Gastrocnemius medialis (tissue), 4 donors: ENCODE results near the gene ZNF239. TPM values are rescaled to one million over a fixed set of nuclear protein-coding genes. Genes with fewer than 3 reads are reported as not detected.
"Not testable (repeated sequence)": the region's sequence is repeated elsewhere in the genome, so short reads cannot be mapped to it uniquely, and the experiment has no call there.

Source experiments
- ATAC-seq, 2 donors: fragments of 150-250 bp; one replicate each; pipeline ENCODE4 v1.9.1; 2016
- DNase-seq, 2 donors: peaks; one replicate each; pipeline ENCODE4 v3.0.0-alpha.2; 2019
- H3K27ac ChIP-seq, 4 donors: fragments of 200-600 bp; sonication (generic); 1 replicate in 1 of 4; 2 replicates in 3 of 4; pipeline ENCODE4 v1.5.1; 2016 to 2018; ENCODE audit warnings: mild to moderate bottlenecking in 2 of 4, moderate library complexity in 1 of 4
- H3K27me3 ChIP-seq, 3 donors: fragments of 200-600 bp; sonication (generic) in 2 of 3; 1 replicate in 1 of 3; 2 replicates in 2 of 3; pipeline versions ENCODE4 v1.5.1 to v1.6.0; 2016 to 2019; ENCODE audit warnings: mild to moderate bottlenecking in 1 of 3, moderate library complexity in 1 of 3
- H3K36me3 ChIP-seq, 2 donors: fragments of 200-600 bp; sonication (generic) in 1 of 2; one replicate each; pipeline ENCODE4 v1.5.1; 2017 to 2018
- H3K4me1 ChIP-seq, 2 donors: fragments of 200-600 bp; sonication (generic) in 1 of 2; one replicate each; pipeline ENCODE4 v1.5.1; 2016 to 2017; ENCODE audit warnings: mild to moderate bottlenecking in 2 of 2
- H3K4me3 ChIP-seq, 4 donors: fragments of 200-600 bp; sonication (generic) in 3 of 4; 1 replicate in 1 of 4; 2 replicates in 3 of 4; pipeline ENCODE4 v1.5.1; 2016 to 2019; ENCODE audit warnings: mild to moderate bottlenecking in 2 of 4
- H3K9me3 ChIP-seq, 3 donors: fragments of 200-600 bp; sonication (generic) in 2 of 3; 1 replicate in 1 of 3; 2 replicates in 2 of 3; pipeline ENCODE4 v1.5.1; 2016 to 2019
- CTCF ChIP-seq, 5 experiments: fragments of 450-650 bp in 3 of 5; fragments of 200-600 bp in 2 of 5; sonication (generic) in 2 of 5; IDR thresholded peaks in 4 of 5; conservative IDR thresholded peaks in 1 of 5; 1 replicate in 4 of 5; 2 replicates in 1 of 5; pipeline ENCODE4 v1.5.1; 2016 to 2019; ENCODE audit warnings: antibody characterized with exemption in 5 of 5, mild to moderate bottlenecking in 3 of 5, moderate library complexity in 3 of 5
- POLR2A ChIP-seq, 2 donors: fragments of 450-650 bp; IDR thresholded peaks; one replicate each; pipeline ENCODE4 v1.6.1; 2017; ENCODE audit warnings: antibody characterized with exemption in 2 of 2, mild to moderate bottlenecking in 2 of 2, moderate library complexity in 2 of 2
- in situ Hi-C, 4 donors: fragments of 200-750 bp; cut with MboI; loops; one replicate each; pipeline versions ENCODE4 v1.15.0 to v1.8.0; 2017; ENCODE audit warnings: low sequenced_read_pairs in 4 of 4
- intact Hi-C: fragments of 100-400 bp; cut with DNase I; formaldehyde crosslinking; loops from one replicate; pipeline ENCODE4 v1.15.1; 2023; ENCODE audit warnings: low total_unique reads
- total RNA-seq, 4 donors: library from RNA; depleted of rRNA; stranded (reverse); fragments of >200 nt; gene quantifications; one replicate each; pipeline versions ENCODE4 v1.1.0 to v1.2.3, GENCODE V29; 2016

The ZNF239 gene
- total RNA-seq, 4 donors from 2014 or later = 2.0 to 4.3 (median 3.2) TPM

GRCh38 chr10:43605850-43606322 lies 31.5 kb upstream of the ZNF239 start:
- no peak for DNase-seq
- Histone ChIP-seq H3K4me1 (peaks cover 9 to 10% of the 10 kb centered on the region in 2 donors), H3K36me3 (peaks cover 0 to 23% of the 10 kb centered on the region in 2 donors), H3K27me3 (no peaks in the 10 kb centered on the region), H3K9me3 (no peaks in the 10 kb centered on the region), H3K4me3 (peak overlapping the region; percentile 80 to 100 (median 83)), H3K27ac (peak overlapping the region; percentile 75 to 92 (median 82))
- in situ Hi-C loops = no loop called here
- ATAC-seq = peak; percentile 10 to 56
- intact Hi-C loops = loop anchor here (1.0 to 2.0 kb wide), 2 partner anchors 32 to 43 kb away; partner anchors contain the start of genes ZNF239 and ZNF32
- TF ChIP-seq POLR2A (IDR thresholded peaks at IDR 0.05) = no peak
- TF ChIP-seq CTCF (IDR thresholded peaks at IDR 0.05 in 4 of 5, conservative IDR thresholded peaks at IDR 0.05 in 1 of 5) = no peak

- H3K27ac ChIP-seq, DNase-seq, in situ Hi-C loops, H3K36me3 ChIP-seq, H3K4me3 ChIP-seq, H3K9me3 ChIP-seq, intact Hi-C loops, ATAC-seq, H3K4me1 ChIP-seq, H3K27me3 ChIP-seq: not testable (repeated sequence)
Measured at GRCh38 chr10:43601576-43601975, 27.2 kb upstream of the ZNF239 start.

- no peaks in the 10 kb centered on the region for H3K27me3 ChIP-seq
- no peaks in the 10 kb centered on the region for H3K4me1 ChIP-seq
- intact Hi-C loops = no loop called here
- no peaks in the 10 kb centered on the region for H3K36me3 ChIP-seq
- no peak for TF ChIP-seq POLR2A (IDR thresholded peaks at IDR 0.05)
- TF ChIP-seq CTCF (IDR thresholded peaks at IDR 0.05 in 4 of 5, conservative IDR thresholded peaks at IDR 0.05 in 1 of 5) = no peak
- H3K4me3 ChIP-seq = no peak overlapping the region
- ATAC-seq (no peak), DNase-seq (no peak)
- in situ Hi-C loops = no loop called here
- H3K9me3 ChIP-seq = no peaks in the 10 kb centered on the region
- H3K27ac ChIP-seq = no peak overlapping the region
Measured at GRCh38 chr10:43599333-43599732, 24.9 kb upstream of the ZNF239 start.

GRCh38 chr10:43598446-43598845 lies 24.0 kb upstream of the ZNF239 start:
- H3K36me3 ChIP-seq = no peaks in the 10 kb centered on the region
- in situ Hi-C loops (no loop called here), intact Hi-C loops (no loop called here)
- no peak overlapping the region for H3K27ac ChIP-seq
- no peaks in the 10 kb centered on the region for H3K4me1 ChIP-seq
- no peak for ATAC-seq
- H3K27me3 ChIP-seq = no peaks in the 10 kb centered on the region
- H3K4me3 ChIP-seq = no peak overlapping the region
- DNase-seq = no peak
- H3K9me3 ChIP-seq = no peaks in the 10 kb centered on the region
- TF ChIP-seq POLR2A (IDR thresholded peaks at IDR 0.05) (no peak), CTCF (IDR thresholded peaks at IDR 0.05 in 4 of 5, conservative IDR thresholded peaks at IDR 0.05 in 1 of 5) (no peak)

GRCh38 chr10:43596546-43596945 lies 22.1 kb upstream of the ZNF239 start:
- H3K9me3 ChIP-seq = no peaks in the 10 kb centered on the region
- H3K27me3 ChIP-seq = no peaks in the 10 kb centered on the region
- ATAC-seq (no peak), DNase-seq (no peak)
- in situ Hi-C loops (no loop called here), intact Hi-C loops (no loop called here)
- TF ChIP-seq CTCF (IDR thresholded peaks at IDR 0.05 in 4 of 5, conservative IDR thresholded peaks at IDR 0.05 in 1 of 5) = no peak
- no peak for TF ChIP-seq POLR2A (IDR thresholded peaks at IDR 0.05)
- H3K27ac ChIP-seq = no peak overlapping the region
- H3K4me1 ChIP-seq = no peaks in the 10 kb centered on the region
- no peak overlapping the region for H3K4me3 ChIP-seq
- no peaks in the 10 kb centered on the region for H3K36me3 ChIP-seq
